AG09309 (cell line): Measurements from ENCODE around the gene PFDN2.
"Not testable (repeated sequence)": the region's sequence is repeated elsewhere in the genome, so short reads cannot be mapped to it uniquely, and the experiment has no call there.

Experiments
- DNase-seq: peaks from one replicate; pipeline ENCODE4 v3.0.0-alpha.2; 2010; ENCODE audit warnings: low read depth
- H3K4me3 ChIP-seq: 2 replicates; pipeline ENCODE4 v1.5.1; 2011; ENCODE audit warnings: mild to moderate bottlenecking, low read depth, low read length, moderate library complexity; ENCODE audit not compliant: control insufficient read depth
- CTCF ChIP-seq: IDR thresholded peaks from 2 replicates; pipeline ENCODE4 v1.5.1; 2011; ENCODE audit warnings: mild to moderate bottlenecking, low read depth, low read length, inconsistent platforms; ENCODE audit not compliant: insufficient read depth, control insufficient read depth; ENCODE audit errors: missing control alignments

The PFDN2 gene

GRCh38 chr1:161069731-161070270, 48.0 kb downstream of the PFDN2 start, which contains the start of gene ARHGAP30:
Gene ARHGAP30, minus strand, starts transcription at chr1:161069891. Its CDS starts 267 bp downstream, at chr1:161069624.
- H3K4me3 ChIP-seq = no peak within 1 kb of the TSS
- no peak for DNase-seq
- TF ChIP-seq CTCF = no peak

GRCh38 chr1:161069241-161069640, 48.6 kb downstream of the PFDN2 start:
- H3K4me3 ChIP-seq = no peak overlapping the region
- TF ChIP-seq CTCF = no peak
- no peak for DNase-seq

GRCh38 chr1:161068306-161069234, 49.3 kb downstream of the PFDN2 start:
- H3K4me3 ChIP-seq = no peak overlapping the region
- DNase-seq = no peak
- no peak for TF ChIP-seq CTCF

GRCh38 chr1:161066694-161067093, 51.1 kb downstream of the PFDN2 start:
- no peak overlapping the region for H3K4me3 ChIP-seq
- no peak for TF ChIP-seq CTCF
- no peak for DNase-seq

GRCh38 chr1:161065681-161066080, 52.2 kb downstream of the PFDN2 start:
- not testable (repeated sequence) for H3K4me3 ChIP-seq, DNase-seq

- not testable (repeated sequence) for DNase-seq, H3K4me3 ChIP-seq
Measured at GRCh38 chr1:161063936-161064335, 53.9 kb downstream of the PFDN2 start.

- DNase-seq = no peak
- no peak for TF ChIP-seq CTCF
- no peak overlapping the region for H3K4me3 ChIP-seq
Measured at GRCh38 chr1:161061419-161061818, 56.4 kb downstream of the PFDN2 start.

- H3K4me3 ChIP-seq = no peak overlapping the region
- no peak for TF ChIP-seq CTCF
- no peak for DNase-seq
Measured at GRCh38 chr1:161059293-161059692, 58.5 kb downstream of the PFDN2 start.
